MCF 10A (cell line): ENCODE results near the gene BEND7. TPM values are rescaled to one million over a fixed set of nuclear protein-coding genes. Genes with fewer than 3 reads are reported as not detected.

Source experiments
- BruUV-seq: library from RNA; stranded (reverse); fragments of 400-500 nt; replicated peaks from 2 replicates; lab custom pipeline; 2021; lab: Mats Ljungman, UMichigan
- CTCF ChIA-PET: fragments of 300-600 bp; sonication (Branson Sonifier 250); formaldehyde crosslinking; extraction: SDS; loops from one replicate; lab custom pipeline; 2021; ENCODE audit warnings: antibody characterized with exemption, inconsistent platforms; lab: Yijun Ruan, JAX
- POLR2A ChIA-PET: fragments of 300-600, 350-650 bp; sonication (Branson Sonifier 250); formaldehyde crosslinking; extraction: SDS; loops from one replicate; lab custom pipeline; 2020; ENCODE audit warnings: antibody characterized with exemption, inconsistent platforms; lab: Yijun Ruan, JAX
- DNase-seq: peaks from one replicate; pipeline ENCODE4 v3.0.0-alpha.2; 2018; ENCODE audit not compliant: unreplicated experiment
- H3K27ac Mint-ChIP-seq: one replicate; pipeline ENCODE4 v1.8.0; 2022; ENCODE audit warnings: mild to moderate bottlenecking, low read depth, mixed read lengths; ENCODE audit not compliant: unreplicated experiment
- H3K27me3 Mint-ChIP-seq: one replicate; pipeline ENCODE4 v1.8.0; 2022; ENCODE audit warnings: mixed read lengths; ENCODE audit not compliant: insufficient read depth, unreplicated experiment
- H3K36me3 Mint-ChIP-seq: one replicate; pipeline ENCODE4 v1.8.0; 2022; ENCODE audit warnings: mild to moderate bottlenecking, moderate library complexity, mixed read lengths; ENCODE audit not compliant: insufficient read depth, unreplicated experiment
- H3K4me1 Mint-ChIP-seq: one replicate; pipeline ENCODE4 v1.8.0; 2022; ENCODE audit warnings: mixed read lengths; ENCODE audit not compliant: insufficient read depth, unreplicated experiment
- H3K4me3 Mint-ChIP-seq: one replicate; pipeline ENCODE4 v1.8.0; 2022; ENCODE audit warnings: mild to moderate bottlenecking, moderate library complexity, mixed read lengths; ENCODE audit not compliant: unreplicated experiment
- H3K9me3 Mint-ChIP-seq: one replicate; pipeline ENCODE4 v1.8.0; 2022; ENCODE audit warnings: mixed read lengths; ENCODE audit not compliant: unreplicated experiment
- intact Hi-C: fragments of 100-400 bp; cut with micrococcal nuclease; formaldehyde crosslinking; loops from 2 replicates; pipeline ENCODE4 v1.14.1; 2022
- total RNA-seq: library from RNA; stranded (reverse); gene quantifications from 2 replicates; pipeline ENCODE4 v1.2.3, GENCODE V29; 2022
- TF ChIP-seq, protein P1 (sequence below): fragments of 200-600 bp; IDR thresholded peaks from one replicate; pipeline ENCODE4 v1.8.0; 2022; ENCODE audit warnings: antibody characterized with exemption, mild to moderate bottlenecking; ENCODE audit not compliant: unreplicated experiment

Gene BEND7
- total RNA-seq, 1 experiment from 2014 or later: 12.4 TPM

DNA sequence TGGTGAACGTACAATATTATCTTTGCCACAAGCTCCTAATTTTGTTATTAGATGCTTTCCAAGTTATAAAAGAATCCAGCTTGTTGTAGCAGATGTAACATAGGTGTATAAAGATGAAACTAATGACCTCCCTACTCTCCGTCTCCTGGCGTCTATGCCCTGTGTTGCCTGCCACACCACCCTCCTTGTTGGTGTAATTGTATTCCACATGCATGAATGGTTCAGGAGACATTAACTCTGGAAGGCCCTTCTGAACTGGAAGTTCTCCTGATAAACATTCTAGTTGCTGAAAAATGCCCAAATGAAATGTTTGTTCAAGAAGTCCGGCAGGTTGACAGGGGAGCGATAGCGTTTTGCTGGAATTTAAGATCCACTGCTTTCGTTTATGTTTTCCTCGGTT lies 126.8 kb downstream of the BEND7 start:
- H3K27me3 Mint-ChIP-seq: no peaks in the 10 kb centered on the region
- ChIA-PET CTCF (interaction anchor here (0.6 to 1.0 kb wide), 2 partner anchors 8 to 12 kb away, joined by 4 read pairs; no protein-coding TSS in a partner anchor), POLR2A (no interaction called here)
- no peak overlapping the region for H3K27ac Mint-ChIP-seq
- intact Hi-C loops: no loop called here
- BruUV-seq: no TSS peak
- H3K36me3 Mint-ChIP-seq: no peaks in the 10 kb centered on the region
- TF ChIP-seq, protein P1, sequence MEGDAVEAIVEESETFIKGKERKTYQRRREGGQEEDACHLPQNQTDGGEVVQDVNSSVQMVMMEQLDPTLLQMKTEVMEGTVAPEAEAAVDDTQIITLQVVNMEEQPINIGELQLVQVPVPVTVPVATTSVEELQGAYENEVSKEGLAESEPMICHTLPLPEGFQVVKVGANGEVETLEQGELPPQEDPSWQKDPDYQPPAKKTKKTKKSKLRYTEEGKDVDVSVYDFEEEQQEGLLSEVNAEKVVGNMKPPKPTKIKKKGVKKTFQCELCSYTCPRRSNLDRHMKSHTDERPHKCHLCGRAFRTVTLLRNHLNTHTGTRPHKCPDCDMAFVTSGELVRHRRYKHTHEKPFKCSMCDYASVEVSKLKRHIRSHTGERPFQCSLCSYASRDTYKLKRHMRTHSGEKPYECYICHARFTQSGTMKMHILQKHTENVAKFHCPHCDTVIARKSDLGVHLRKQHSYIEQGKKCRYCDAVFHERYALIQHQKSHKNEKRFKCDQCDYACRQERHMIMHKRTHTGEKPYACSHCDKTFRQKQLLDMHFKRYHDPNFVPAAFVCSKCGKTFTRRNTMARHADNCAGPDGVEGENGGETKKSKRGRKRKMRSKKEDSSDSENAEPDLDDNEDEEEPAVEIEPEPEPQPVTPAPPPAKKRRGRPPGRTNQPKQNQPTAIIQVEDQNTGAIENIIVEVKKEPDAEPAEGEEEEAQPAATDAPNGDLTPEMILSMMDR: no peak
- H3K4me3 Mint-ChIP-seq: no peak overlapping the region
- no peaks in the 10 kb centered on the region for H3K4me1 Mint-ChIP-seq
- peaks cover 7% of the 10 kb centered on the region for H3K9me3 Mint-ChIP-seq
- no peak for DNase-seq

DNA sequence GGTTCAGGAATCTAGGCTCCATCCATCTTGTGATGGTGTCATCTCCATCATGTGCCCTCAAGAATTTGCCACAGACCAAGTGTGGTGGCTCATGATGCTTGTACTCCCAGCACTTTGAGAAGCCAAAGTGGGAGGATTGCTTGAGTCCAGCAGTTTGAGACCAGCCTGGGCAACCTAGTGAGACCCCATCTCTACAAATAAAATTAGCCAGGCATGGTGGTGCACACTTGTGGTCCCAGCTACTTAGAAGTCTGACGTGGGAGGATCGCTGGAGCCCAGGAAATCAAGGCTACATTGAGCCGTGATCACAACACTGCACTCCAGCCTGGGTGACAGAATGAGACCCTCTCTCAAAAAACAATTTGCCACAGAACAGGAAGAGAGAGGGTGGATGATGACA lies 127.7 kb downstream of the BEND7 start:
- intact Hi-C loops: no loop called here
- ChIA-PET POLR2A (no interaction called here), CTCF (interaction anchor here (0.5 to 0.7 kb wide), 3 partner anchors 24 to 1620 kb away, joined by 3 to 4 read pairs (median 3); no protein-coding TSS in a partner anchor)

DNA sequence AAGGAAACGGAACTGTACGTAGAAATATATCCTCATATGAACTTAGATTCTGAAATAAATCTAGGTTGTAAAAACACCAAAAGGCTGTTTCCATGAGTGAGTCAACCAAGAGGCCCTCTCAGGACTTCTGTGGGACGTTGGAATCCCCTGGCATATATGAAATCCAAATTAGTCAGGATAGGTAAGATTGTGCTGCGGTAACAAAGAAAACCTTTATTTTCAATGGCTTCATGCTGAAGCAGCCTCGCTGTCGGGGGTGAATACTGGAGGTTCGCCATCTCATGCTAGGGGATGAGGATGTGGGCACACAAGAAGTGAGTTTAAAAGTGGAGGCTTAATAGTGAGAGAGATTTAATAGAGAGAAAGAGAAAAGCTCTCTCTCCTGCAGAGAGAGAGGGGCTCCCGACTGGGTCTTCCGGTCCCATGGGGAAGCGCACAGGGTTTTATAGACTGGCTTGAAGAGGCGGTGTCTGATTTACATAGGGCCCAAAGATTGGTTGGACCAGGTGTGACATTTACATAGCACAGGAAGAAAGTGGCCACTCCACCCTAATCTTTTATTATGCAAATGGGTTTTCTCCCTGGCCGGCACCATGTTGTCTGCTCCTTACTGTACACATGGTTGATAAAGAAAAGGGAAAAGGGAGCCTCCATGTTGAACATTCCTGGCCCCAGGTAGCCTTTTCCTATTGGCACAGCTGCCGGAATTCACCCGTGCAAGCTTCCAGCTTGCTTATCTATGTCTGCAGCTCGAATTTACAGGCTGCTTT lies 128.4 kb downstream of the BEND7 start:
- Mint-ChIP-seq H3K27ac (no peak overlapping the region), H3K9me3 (peaks cover 7% of the 10 kb centered on the region), H3K4me1 (no peaks in the 10 kb centered on the region), H3K27me3 (no peaks in the 10 kb centered on the region), H3K4me3 (no peak overlapping the region), H3K36me3 (no peaks in the 10 kb centered on the region)
- POLR2A ChIA-PET: interaction anchor here (0.7 kb wide), 1 partner anchor 13 kb away, joined by 3 read pairs; no protein-coding TSS in a partner anchor
- CTCF ChIA-PET: interaction anchor here (0.5 kb wide), 1 partner anchor 1619 kb away, joined by 3 read pairs; no protein-coding TSS in a partner anchor
- TF ChIP-seq, protein P1: no peak
- intact Hi-C loops: no loop called here
- DNase-seq: no peak
- BruUV-seq: no TSS peak

More for the DNA sequence above, 127.7 kb downstream of the BEND7 start:
- Mint-ChIP-seq H3K27me3 (no peaks in the 10 kb centered on the region), H3K27ac (no peak overlapping the region), H3K36me3 (no peaks in the 10 kb centered on the region), H3K9me3 (peaks cover 7% of the 10 kb centered on the region), H3K4me1 (no peaks in the 10 kb centered on the region), H3K4me3 (no peak overlapping the region)
- TF ChIP-seq, protein P1: no peak
- no TSS peak for BruUV-seq
- DNase-seq: no peak

DNA sequence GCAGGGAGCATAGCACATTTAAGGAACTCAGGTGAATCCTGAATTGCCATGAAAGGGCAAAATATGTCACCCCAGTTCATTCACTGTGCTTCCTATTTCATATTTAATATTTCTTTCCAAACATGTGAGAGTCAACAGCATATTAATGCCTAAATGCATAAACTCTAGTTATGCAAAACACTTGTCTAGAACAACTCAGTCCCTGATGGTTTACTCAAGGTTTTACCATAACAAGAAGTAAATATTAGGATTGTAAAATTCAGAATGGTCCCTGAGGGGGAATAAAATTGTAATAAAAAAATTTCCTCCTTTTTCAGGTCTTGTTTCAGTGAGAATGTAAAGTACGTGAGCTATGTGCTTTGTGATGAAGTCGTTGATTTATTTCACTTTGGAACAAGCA lies 129.1 kb downstream of the BEND7 start:
- no peak overlapping the region for H3K27ac Mint-ChIP-seq
- DNase-seq: no peak
- H3K4me1 Mint-ChIP-seq: no peaks in the 10 kb centered on the region
- no peak overlapping the region for H3K4me3 Mint-ChIP-seq
- H3K9me3 Mint-ChIP-seq: peaks cover 7% of the 10 kb centered on the region
- CTCF ChIA-PET: no interaction called here
- BruUV-seq: no TSS peak
- no peaks in the 10 kb centered on the region for H3K27me3 Mint-ChIP-seq
- intact Hi-C loops: no loop called here
- H3K36me3 Mint-ChIP-seq: no peaks in the 10 kb centered on the region
- TF ChIP-seq, protein P1: no peak
- POLR2A ChIA-PET: interaction anchor here (0.7 kb wide), 1 partner anchor 13 kb away, joined by 3 read pairs; no protein-coding TSS in a partner anchor
